ENCODE results near the gene PPM1E. TPM values are rescaled to one million over a fixed set of nuclear protein-coding genes. Genes with fewer than 3 reads are reported as not detected.

Gene PPM1E
- total and polyA plus RNA-seq, 2 of the 4 experiments (the other 2 are of a cell fraction), result under 0.01 to 0.05 TPM

DNA sequence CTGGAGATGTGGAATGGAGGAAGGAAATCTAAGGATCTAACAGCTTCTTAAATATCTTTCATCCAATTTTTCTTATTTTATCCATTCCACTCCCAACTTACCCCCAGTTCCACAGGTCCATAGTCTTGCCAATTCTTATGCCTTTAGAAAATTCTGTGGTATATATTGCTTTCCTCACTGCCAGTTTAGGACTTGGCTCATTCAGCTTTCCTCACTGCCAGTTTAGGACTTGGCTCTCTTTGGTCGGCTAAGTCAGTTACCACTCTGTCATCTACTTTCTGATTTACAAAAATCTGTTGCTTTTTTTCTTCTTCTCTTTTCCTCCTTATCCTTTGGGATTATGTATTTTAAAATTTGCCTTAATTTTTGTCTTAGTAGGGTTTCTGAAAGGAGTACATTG is 128.5 kb downstream of the PPM1E start:
- Histone ChIP-seq H3K4me2 (ENCODE audit: low read depth, low read length) (no peak overlapping the region), H3K36me3 (ENCODE audit: control insufficient read depth, insufficient read depth, low read length) (no peaks in the 10 kb centered on the region), H2BK20ac (ENCODE audit: low read depth, low read length) (no peak overlapping the region), H3K56ac (ENCODE audit: extremely low read depth, insufficient read depth, low read length) (no peak overlapping the region), H3K4me3 (ENCODE audit: insufficient read depth, low read depth, low read length) (no peak overlapping the region), H2BK120ac (ENCODE audit: low read depth, low read length) (no peak overlapping the region), H3K23ac (ENCODE audit: low read depth, low read length) (no peak overlapping the region), H3K18ac (ENCODE audit: low read depth, low read length) (no peak overlapping the region), H3K79me1 (ENCODE audit: low read depth in 1 of 2, low read length in 2 of 2) (no peaks in the 10 kb centered on the region), H3K27ac (ENCODE audit: insufficient read depth, low read length) (no peak overlapping the region), H3K9me3 (ENCODE audit: control insufficient read depth, insufficient read depth, low read length) (no peaks in the 10 kb centered on the region), H3K4ac (ENCODE audit: low read depth, low read length) (no peak overlapping the region), H2BK5ac (ENCODE audit: low read depth, low read length, poor library complexity, severe bottlenecking) (no peak overlapping the region), H4K8ac (ENCODE audit: low read depth in 2 of 2, low read length in 2 of 2) (no peak overlapping the region), H4K5ac (ENCODE audit: low read depth, low read length) (no peak overlapping the region), H3K14ac (replicated peaks; ENCODE audit: low read depth, low read length) (no peak overlapping the region), H2AK9ac (replicated peaks; ENCODE audit: low read depth, low read length, poor library complexity) (no peak overlapping the region), H3K4me1 (ENCODE audit: control insufficient read depth, insufficient read depth, low read length) (no peaks in the 10 kb centered on the region), H2BK15ac (ENCODE audit: low read depth, low read length) (no peak overlapping the region), H4K20me1 (ENCODE audit: insufficient read depth, low read length) (no peaks in the 10 kb centered on the region), H3K27me3 (ENCODE audit: control insufficient read depth, insufficient read depth, low read length) (no peaks in the 10 kb centered on the region; the same call in 1 of the 2 replicates), H3K9ac (ENCODE audit: low read depth, low read length) (no peak overlapping the region), H2AK5ac (ENCODE audit: low read depth, low read length) (no peak overlapping the region), H2AFZ (replicated peaks; ENCODE audit: low read length, poor library complexity) (no peak overlapping the region), H3K9me1 (ENCODE audit: insufficient read depth, low read length) (no peaks in the 10 kb centered on the region), H4K91ac (ENCODE audit: insufficient read depth, low read depth, low read length) (no peak overlapping the region)
- TF ChIP-seq, protein P1, sequence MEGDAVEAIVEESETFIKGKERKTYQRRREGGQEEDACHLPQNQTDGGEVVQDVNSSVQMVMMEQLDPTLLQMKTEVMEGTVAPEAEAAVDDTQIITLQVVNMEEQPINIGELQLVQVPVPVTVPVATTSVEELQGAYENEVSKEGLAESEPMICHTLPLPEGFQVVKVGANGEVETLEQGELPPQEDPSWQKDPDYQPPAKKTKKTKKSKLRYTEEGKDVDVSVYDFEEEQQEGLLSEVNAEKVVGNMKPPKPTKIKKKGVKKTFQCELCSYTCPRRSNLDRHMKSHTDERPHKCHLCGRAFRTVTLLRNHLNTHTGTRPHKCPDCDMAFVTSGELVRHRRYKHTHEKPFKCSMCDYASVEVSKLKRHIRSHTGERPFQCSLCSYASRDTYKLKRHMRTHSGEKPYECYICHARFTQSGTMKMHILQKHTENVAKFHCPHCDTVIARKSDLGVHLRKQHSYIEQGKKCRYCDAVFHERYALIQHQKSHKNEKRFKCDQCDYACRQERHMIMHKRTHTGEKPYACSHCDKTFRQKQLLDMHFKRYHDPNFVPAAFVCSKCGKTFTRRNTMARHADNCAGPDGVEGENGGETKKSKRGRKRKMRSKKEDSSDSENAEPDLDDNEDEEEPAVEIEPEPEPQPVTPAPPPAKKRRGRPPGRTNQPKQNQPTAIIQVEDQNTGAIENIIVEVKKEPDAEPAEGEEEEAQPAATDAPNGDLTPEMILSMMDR (conservative IDR thresholded peaks at IDR 0.05; ENCODE audit: low read depth, low read length), result no peak
- TF ChIP-seq FOS (IDR thresholded peaks at IDR 0.05; ENCODE audit: low read depth, low read length), result no peak
- no peak for TF ChIP-seq RAD21 (IDR thresholded peaks at IDR 0.05; ENCODE audit: low read length)
- TF ChIP-seq MAFK (IDR thresholded peaks at IDR 0.05; ENCODE audit: low read depth, low read length), result no peak
- TF ChIP-seq NFE2L2 (IDR thresholded peaks at IDR 0.05; ENCODE audit: low read depth, low read length), result no peak
- no peak for TF ChIP-seq POLR2A (IDR thresholded peaks at IDR 0.05; ENCODE audit: low read depth, low read length)
- no peak for TF ChIP-seq RCOR1 (IDR thresholded peaks at IDR 0.05; ENCODE audit: insufficient replicate concordance, low read length)
- no peak for TF ChIP-seq MAZ (IDR thresholded peaks at IDR 0.05; ENCODE audit: borderline replicate concordance, low read depth, low read length)
- TF ChIP-seq CEBPB (IDR thresholded peaks at IDR 0.05; ENCODE audit: low read depth, low read length), result no peak
- TF ChIP-seq, protein P2, sequence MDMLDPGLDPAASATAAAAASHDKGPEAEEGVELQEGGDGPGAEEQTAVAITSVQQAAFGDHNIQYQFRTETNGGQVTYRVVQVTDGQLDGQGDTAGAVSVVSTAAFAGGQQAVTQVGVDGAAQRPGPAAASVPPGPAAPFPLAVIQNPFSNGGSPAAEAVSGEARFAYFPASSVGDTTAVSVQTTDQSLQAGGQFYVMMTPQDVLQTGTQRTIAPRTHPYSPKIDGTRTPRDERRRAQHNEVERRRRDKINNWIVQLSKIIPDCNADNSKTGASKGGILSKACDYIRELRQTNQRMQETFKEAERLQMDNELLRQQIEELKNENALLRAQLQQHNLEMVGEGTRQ (IDR thresholded peaks at IDR 0.05; ENCODE audit: low read depth, low read length), result no peak
- no peak for ATAC-seq (ENCODE audit: low read depth)
- intact Hi-C loops (cut with micrococcal nuclease), result no loop called here
- POLR2A ChIA-PET (ENCODE audit: unreplicated experiment), result no interaction called here
- no TSS peak for BruUV-seq (replicated peaks)
- in situ Hi-C loops (cut with MboI; ENCODE audit: low sequenced_read_pairs), result no loop called here
- WGBS, 2 experiments (ENCODE audit: extremely low coverage in 2 of 2, insufficient read length in 1 of 2), result no CpG with 5 or more reads among the region's 1 CpG
- CTCF ChIA-PET, result no interaction called here
- dilution Hi-C loops (cut with HindIII; ENCODE audit: low sequenced_read_pairs, unreplicated experiment), result no loop called here
- no peak for DNase-seq

Data from IMR-90 (cell line).